Measurements from ENCODE around the gene CLPTM1. TPM values are rescaled to one million over a fixed set of nuclear protein-coding genes. Genes with fewer than 3 reads are reported as not detected.

CLPTM1 gene
- total and polyA plus RNA-seq, 4 donors: 35.9 to 130 (median 85.3) TPM

DNA sequence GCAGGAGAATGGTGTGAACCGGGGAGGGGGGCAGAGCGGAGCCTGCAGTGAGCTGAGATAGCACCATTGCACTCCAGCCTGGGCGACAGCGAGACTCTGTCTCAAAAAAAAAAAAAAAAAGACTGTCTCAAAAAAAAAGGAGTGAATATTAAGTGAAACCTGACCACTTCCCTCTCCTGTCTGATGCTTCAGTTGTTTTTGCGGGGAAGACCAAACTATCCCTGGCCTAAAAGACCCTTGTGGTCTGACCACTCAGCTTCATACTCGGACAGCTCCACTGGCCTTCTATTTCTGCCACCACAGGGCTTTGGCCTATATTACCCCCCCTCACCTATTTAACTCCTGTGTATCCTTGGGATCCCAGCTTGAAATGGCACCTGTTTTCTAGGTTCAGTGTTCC, 85.9 kb downstream of the CLPTM1 start:
- H3K9me3 ChIP-seq (ENCODE audit: control insufficient read depth in 4 of 4, insufficient read depth in 3 of 4, low read length in 3 of 4): no peaks in the 10 kb centered on the region
- ATAC-seq (ENCODE audit: insufficient read depth, low FRiP score) (no peak), DNase-seq (no peak)
- no peak overlapping the region for H3K9ac ChIP-seq (ENCODE audit: insufficient read depth in 1 of 2, low read length in 2 of 2)
- H3K4me3 ChIP-seq: no peak overlapping the region
- TF ChIP-seq, protein P1, sequence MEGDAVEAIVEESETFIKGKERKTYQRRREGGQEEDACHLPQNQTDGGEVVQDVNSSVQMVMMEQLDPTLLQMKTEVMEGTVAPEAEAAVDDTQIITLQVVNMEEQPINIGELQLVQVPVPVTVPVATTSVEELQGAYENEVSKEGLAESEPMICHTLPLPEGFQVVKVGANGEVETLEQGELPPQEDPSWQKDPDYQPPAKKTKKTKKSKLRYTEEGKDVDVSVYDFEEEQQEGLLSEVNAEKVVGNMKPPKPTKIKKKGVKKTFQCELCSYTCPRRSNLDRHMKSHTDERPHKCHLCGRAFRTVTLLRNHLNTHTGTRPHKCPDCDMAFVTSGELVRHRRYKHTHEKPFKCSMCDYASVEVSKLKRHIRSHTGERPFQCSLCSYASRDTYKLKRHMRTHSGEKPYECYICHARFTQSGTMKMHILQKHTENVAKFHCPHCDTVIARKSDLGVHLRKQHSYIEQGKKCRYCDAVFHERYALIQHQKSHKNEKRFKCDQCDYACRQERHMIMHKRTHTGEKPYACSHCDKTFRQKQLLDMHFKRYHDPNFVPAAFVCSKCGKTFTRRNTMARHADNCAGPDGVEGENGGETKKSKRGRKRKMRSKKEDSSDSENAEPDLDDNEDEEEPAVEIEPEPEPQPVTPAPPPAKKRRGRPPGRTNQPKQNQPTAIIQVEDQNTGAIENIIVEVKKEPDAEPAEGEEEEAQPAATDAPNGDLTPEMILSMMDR (IDR thresholded peaks at IDR 0.05; ENCODE audit: control extremely low read depth, extremely low read depth): no peak
- H3K27ac ChIP-seq (ENCODE audit: low read depth in 1 of 2, low read length in 1 of 2): no peak overlapping the region
- H3K4me1 ChIP-seq (ENCODE audit: control insufficient read depth in 5 of 5, insufficient read depth in 5 of 5, low read length in 5 of 5): peaks cover 11 to 19% (median 14%) of the 10 kb centered on the region in 5 donors
- no peaks in the 10 kb centered on the region for H3K27me3 ChIP-seq (ENCODE audit: control insufficient read depth in 3 of 3, insufficient read depth in 3 of 3, low read length in 2 of 3)
- 62 to 85% methylated on average over 6 of the region's 6 CpGs for WGBS, 2 donors
- H3K36me3 ChIP-seq (ENCODE audit: control insufficient read depth in 4 of 4, insufficient read depth in 4 of 4, low read length in 4 of 4): peaks cover 6 to 44% (median 19%) of the 10 kb centered on the region in 4 donors

Other genes starting within 250 kb of the CLPTM1 start
- 10 to 100 TPM; 17.6 to 63.8 TPM for gene BCL3, start 206.7 kb upstream of the CLPTM1 start, total RNA-seq
- 100 to 1,000 TPM in 1 of 2 donors, 10 to 100 TPM in 1; 63.7 to 233 TPM for gene BCL3, start 206.7 kb upstream of the CLPTM1 start, polyA plus RNA-seq
- gene CBLC, start 177.5 kb upstream of the CLPTM1 start, total RNA-seq: 1 to 10 TPM; 4.8 to 5.5 TPM
- 1 to 10 TPM; 4.0 to 5.3 TPM for gene CBLC, start 177.5 kb upstream of the CLPTM1 start, polyA plus RNA-seq
- gene BCAM, start 146.3 kb upstream of the CLPTM1 start, total RNA-seq: 100 to 1,000 TPM; 168 to 225 TPM
- gene BCAM, start 146.3 kb upstream of the CLPTM1 start, polyA plus RNA-seq: 100 to 1,000 TPM in 1 of 2 donors, 10 to 100 TPM in 1; 59.2 to 202 TPM
- 100 to 1,000 TPM in 1 of 2 donors, 10 to 100 TPM in 1; 90.4 to 117 TPM for gene NECTIN2, start 109.1 kb upstream of the CLPTM1 start, total RNA-seq
- gene NECTIN2, start 109.1 kb upstream of the CLPTM1 start, polyA plus RNA-seq: 10 to 100 TPM; 76.9 to 97.6 TPM
- 10 to 100 TPM; 17.6 to 76.8 TPM for gene TOMM40, start 64.1 kb upstream of the CLPTM1 start, total RNA-seq
- 10 to 100 TPM; 55.0 to 69.4 TPM for gene TOMM40, start 64.1 kb upstream of the CLPTM1 start, polyA plus RNA-seq
- 100 to 1,000 TPM in 1 of 2 donors, 10 to 100 TPM in 1; 80.8 to 177 TPM for gene APOE, start 49.6 kb upstream of the CLPTM1 start, total RNA-seq
- 1,000 to 10,000 TPM in 1 of 2 donors, 100 to 1,000 TPM in 1; 235 to 1,011 TPM for gene APOE, start 49.6 kb upstream of the CLPTM1 start, polyA plus RNA-seq
- 100 to 1,000 TPM in 1 of 2 donors, 10 to 100 TPM in 1; 14.0 to 282 TPM for gene APOC1, start 40.8 kb upstream of the CLPTM1 start, total RNA-seq
- 1,000 to 10,000 TPM in 1 of 2 donors, 100 to 1,000 TPM in 1; 153 to 1,030 TPM for gene APOC1, start 40.8 kb upstream of the CLPTM1 start, polyA plus RNA-seq
- not detected for gene APOC4, start 13.1 kb upstream of the CLPTM1 start, total RNA-seq
- under 1 TPM in 1 of 2 donors, not detected in 1; 0.98 TPM for gene APOC4, start 13.1 kb upstream of the CLPTM1 start, polyA plus RNA-seq
- 1 to 10 TPM; 1.8 to 8.0 TPM for gene APOC2, start 9.3 kb upstream of the CLPTM1 start, total RNA-seq
- 10 to 100 TPM; 12.2 to 21.5 TPM for gene APOC2, start 9.3 kb upstream of the CLPTM1 start, polyA plus RNA-seq
- gene RELB, start 46.1 kb downstream of the CLPTM1 start, total RNA-seq: 10 to 100 TPM; 15.8 to 23.8 TPM
- gene RELB, start 46.1 kb downstream of the CLPTM1 start, polyA plus RNA-seq: 10 to 100 TPM in 1 of 2 donors, 1 to 10 TPM in 1; 9.4 to 65.9 TPM
- 10 to 100 TPM; 23.9 to 73.9 TPM for gene CLASRP, start 83.7 kb downstream of the CLPTM1 start, total RNA-seq
- gene CLASRP, start 83.7 kb downstream of the CLPTM1 start, polyA plus RNA-seq: 100 to 1,000 TPM in 1 of 2 donors, 10 to 100 TPM in 1; 41.2 to 107 TPM
- 1 to 10 TPM in 1 of 2 donors, under 1 TPM in 1; 0.43 to 3.8 TPM for gene ZNF296, start 121.1 kb downstream of the CLPTM1 start, total RNA-seq
- gene ZNF296, start 121.1 kb downstream of the CLPTM1 start, polyA plus RNA-seq: 1 to 10 TPM; 1.9 to 3.9 TPM
- gene GEMIN7, start 123.9 kb downstream of the CLPTM1 start, total RNA-seq: 10 to 100 TPM; 18.7 to 21.1 TPM
- 10 to 100 TPM; 24.3 to 29.0 TPM for gene GEMIN7, start 123.9 kb downstream of the CLPTM1 start, polyA plus RNA-seq
- gene PPP1R37, start 137.8 kb downstream of the CLPTM1 start, total RNA-seq: 10 to 100 TPM; 20.7 to 31.1 TPM
- gene PPP1R37, start 137.8 kb downstream of the CLPTM1 start, polyA plus RNA-seq: 10 to 100 TPM; 19.2 to 39.7 TPM
- gene NKPD1, start 205.6 kb downstream of the CLPTM1 start, total RNA-seq: under 1 TPM in 1 of 2 donors, not detected in 1; 0.06 TPM
- under 1 TPM; 0.07 to 0.08 TPM for gene NKPD1, start 205.6 kb downstream of the CLPTM1 start, polyA plus RNA-seq
- 10 to 100 TPM; 14.0 to 20.5 TPM for gene TRAPPC6A, start 222.9 kb downstream of the CLPTM1 start, total RNA-seq
- gene TRAPPC6A, start 222.9 kb downstream of the CLPTM1 start, polyA plus RNA-seq: 10 to 100 TPM; 32.0 to 38.4 TPM
- gene BLOC1S3, start 223.4 kb downstream of the CLPTM1 start, total RNA-seq: 10 to 100 TPM in 1 of 2 donors, 1 to 10 TPM in 1; 7.5 to 17.3 TPM
- gene BLOC1S3, start 223.4 kb downstream of the CLPTM1 start, polyA plus RNA-seq: 1 to 10 TPM; 4.2 to 8.7 TPM

Data from lung (tissue), 12 donors.